Purkinje cell (primary cell): Measurements from ENCODE around the gene TIMM21. TPM values are rescaled to one million over a fixed set of nuclear protein-coding genes. Genes with fewer than 3 reads are reported as not detected.

Source experiments
- polyA plus RNA-seq: library from polyadenylated mRNA; unstranded; fragments of >200 nt; fragmentation: Nextera tagmentation; gene quantifications from 2 replicates; pipeline ENCODE4 v1.2.1, GENCODE V29; 2014

The TIMM21 gene
- polyA plus RNA-seq, result 182 and 227 TPM in 2 replicates

GRCh38 chr18:74147779-74148542, at the start of gene TIMM21, which contains the start of gene FBXO15:
Gene TIMM21 (plus strand): TSS chr18:74148523. CDS start chr18:74148809, 286 bp downstream.
Gene FBXO15 (minus strand): TSS chr18:74147834. CDS start chr18:74147785, 49 bp downstream.

Other genes with a start within 250 kb of the TIMM21 start
- 9.5 and 25.9 TPM in 2 replicates for gene FBXO15, start 689 bp upstream of the TIMM21 start, polyA plus RNA-seq
- 80.3 and 116 TPM in 2 replicates for gene CYB5A, start 143.4 kb downstream of the TIMM21 start, polyA plus RNA-seq
- gene C18orf63, start 167.3 kb downstream of the TIMM21 start, polyA plus RNA-seq, result not detected in 2 replicates